Measurements from ENCODE around the gene SCARB1.

The SCARB1 gene

GRCh38 chr12:124805876-124806668 is 57.6 kb downstream of the SCARB1 start:
- Histone ChIP-seq H3K27ac (no peak overlapping the region), H3K4me3 (ENCODE audit: low read depth in 1 of 2, low read length in 1 of 2) (no peak overlapping the region), H3K4me1 (ENCODE audit: control insufficient read depth in 1 of 2, insufficient read depth in 1 of 2, low read depth in 1 of 2, low read length in 1 of 2) (no peaks in the 10 kb centered on the region), H3K36me3 (no peaks in the 10 kb centered on the region), H3K27me3 (no peaks in the 10 kb centered on the region), H3K9me3 (no peaks in the 10 kb centered on the region)
- TF ChIP-seq CTCF (IDR thresholded peaks at IDR 0.05), result no peak

GRCh38 chr12:124805050-124805449 is 58.6 kb downstream of the SCARB1 start:
- H3K27ac ChIP-seq, result no peak overlapping the region
- no peaks in the 10 kb centered on the region for H3K4me1 ChIP-seq (ENCODE audit: control insufficient read depth in 1 of 2, insufficient read depth in 1 of 2, low read depth in 1 of 2, low read length in 1 of 2)
- no peaks in the 10 kb centered on the region for H3K36me3 ChIP-seq

GRCh38 chr12:124804011-124804621 is 59.5 kb downstream of the SCARB1 start:
- Histone ChIP-seq H3K36me3 (no peaks in the 10 kb centered on the region), H3K4me3 (ENCODE audit: low read depth in 1 of 2, low read length in 1 of 2) (no peak overlapping the region), H3K4me1 (ENCODE audit: control insufficient read depth in 1 of 2, insufficient read depth in 1 of 2, low read depth in 1 of 2, low read length in 1 of 2) (no peaks in the 10 kb centered on the region), H3K27ac (no peak overlapping the region), H3K27me3 (no peaks in the 10 kb centered on the region), H3K9me3 (no peaks in the 10 kb centered on the region)
- TF ChIP-seq CTCF (IDR thresholded peaks at IDR 0.05), result no peak

More at GRCh38 chr12:124805050-124805449, 58.6 kb downstream of the SCARB1 start:
- Histone ChIP-seq H3K9me3 (no peaks in the 10 kb centered on the region), H3K27me3 (no peaks in the 10 kb centered on the region), H3K4me3 (ENCODE audit: low read depth in 1 of 2, low read length in 1 of 2) (no peak overlapping the region)
- TF ChIP-seq CTCF (IDR thresholded peaks at IDR 0.05), result no peak

- Histone ChIP-seq H3K27me3 (no peaks in the 10 kb centered on the region), H3K36me3 (no peaks in the 10 kb centered on the region), H3K27ac (no peak overlapping the region), H3K4me1 (ENCODE audit: control insufficient read depth in 1 of 2, insufficient read depth in 1 of 2, low read depth in 1 of 2, low read length in 1 of 2) (peaks cover 0 to 3% of the 10 kb centered on the region in 2 experiments), H3K4me3 (ENCODE audit: low read depth in 1 of 2, low read length in 1 of 2) (no peak overlapping the region), H3K9me3 (no peaks in the 10 kb centered on the region)
- TF ChIP-seq CTCF (IDR thresholded peaks at IDR 0.05), result no peak
Observed at GRCh38 chr12:124802361-124802760, 61.3 kb downstream of the SCARB1 start.

- no peaks in the 10 kb centered on the region for H3K36me3 ChIP-seq
- H3K27me3 ChIP-seq, result no peaks in the 10 kb centered on the region
- no peak overlapping the region for H3K4me3 ChIP-seq (ENCODE audit: low read depth in 1 of 2, low read length in 1 of 2)
- H3K4me1 ChIP-seq (ENCODE audit: control insufficient read depth in 1 of 2, insufficient read depth in 1 of 2, low read depth in 1 of 2, low read length in 1 of 2), result peaks cover 0 to 5% of the 10 kb centered on the region in 2 experiments
- H3K27ac ChIP-seq, result no peak overlapping the region
- TF ChIP-seq CTCF (IDR thresholded peaks at IDR 0.05), result no peak
- H3K9me3 ChIP-seq, result no peaks in the 10 kb centered on the region
Observed at GRCh38 chr12:124800506-124800905, 63.2 kb downstream of the SCARB1 start.
